ENCODE measurements around the gene NMNAT2.

DNA sequence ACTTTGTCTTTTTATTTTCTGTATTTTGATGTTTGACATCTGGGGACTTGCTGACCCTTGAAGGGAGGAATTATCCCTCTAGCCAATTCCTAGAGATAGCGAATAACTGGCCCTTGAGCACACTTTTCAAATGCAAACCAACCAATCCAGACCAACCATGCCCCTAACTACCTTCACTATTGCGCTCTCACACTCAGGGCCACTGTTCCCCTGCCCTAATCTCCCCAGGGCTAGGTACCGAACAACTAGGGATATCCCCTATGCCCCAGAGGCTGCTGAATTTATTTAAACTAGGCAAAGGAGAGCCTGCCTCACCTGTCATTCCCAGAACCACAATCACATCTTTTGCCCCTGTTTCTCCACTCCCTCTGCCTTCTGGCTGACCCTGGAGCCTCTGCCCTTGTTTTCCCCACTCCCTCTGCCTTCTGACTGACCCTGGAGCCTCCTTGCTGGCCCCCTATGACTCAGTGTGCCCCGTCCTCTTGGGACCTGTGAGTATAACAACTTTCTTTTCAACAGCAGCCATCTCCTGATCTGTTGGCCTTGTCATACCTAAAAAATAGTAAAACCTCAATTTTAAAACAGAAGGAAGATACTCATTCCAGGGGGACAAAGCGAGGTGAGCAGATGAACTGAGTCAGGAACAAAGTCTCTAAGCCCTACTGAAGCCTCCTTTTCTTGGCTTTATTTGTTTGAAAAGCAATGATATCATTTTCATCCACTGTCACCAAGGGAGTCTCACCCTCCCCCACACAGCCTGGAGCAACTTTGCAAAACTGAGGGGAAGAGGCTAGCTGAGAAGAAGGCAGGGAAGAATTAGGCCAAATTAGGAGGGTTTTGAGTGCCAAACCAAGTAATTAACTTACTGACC lies 115.5 kb downstream of the NMNAT2 start:
- TF ChIP-seq POLR2AphosphoS5 (IDR thresholded peaks at IDR 0.05) (no peak), CTCF (IDR thresholded peaks at IDR 0.05) (no peak)

Data from transverse colon (tissue), 4 donors.